GM13977 (cell line): ENCODE data around the gene TEDC1.
A peak's percentile ranks its signal among the peaks of the same experiment; 100 is the strongest.

Experiments
- DNase-seq: peaks from one replicate; pipeline ENCODE4 v3.0.0; 2012; ENCODE audit warnings: low spot score
- in situ Hi-C: fragments of 300-500 bp; cut with MboI; formaldehyde crosslinking; loops from one replicate; pipeline ENCODE4 v1.12.0; 2022; ENCODE audit warnings: low sequenced_read_pairs, low pct_unique_long_range_greater_than_20kb, mixed read lengths, inconsistent platforms; ENCODE audit not compliant: unreplicated experiment
- TF ChIP-seq, protein P1 (sequence below): IDR thresholded peaks from 2 replicates; pipeline ENCODE4 v1.5.1; 2012; ENCODE audit warnings: mild to moderate bottlenecking, control low read depth; ENCODE audit not compliant: insufficient read depth; ENCODE audit errors: extremely low read depth, missing control alignments

Gene TEDC1

DNA sequence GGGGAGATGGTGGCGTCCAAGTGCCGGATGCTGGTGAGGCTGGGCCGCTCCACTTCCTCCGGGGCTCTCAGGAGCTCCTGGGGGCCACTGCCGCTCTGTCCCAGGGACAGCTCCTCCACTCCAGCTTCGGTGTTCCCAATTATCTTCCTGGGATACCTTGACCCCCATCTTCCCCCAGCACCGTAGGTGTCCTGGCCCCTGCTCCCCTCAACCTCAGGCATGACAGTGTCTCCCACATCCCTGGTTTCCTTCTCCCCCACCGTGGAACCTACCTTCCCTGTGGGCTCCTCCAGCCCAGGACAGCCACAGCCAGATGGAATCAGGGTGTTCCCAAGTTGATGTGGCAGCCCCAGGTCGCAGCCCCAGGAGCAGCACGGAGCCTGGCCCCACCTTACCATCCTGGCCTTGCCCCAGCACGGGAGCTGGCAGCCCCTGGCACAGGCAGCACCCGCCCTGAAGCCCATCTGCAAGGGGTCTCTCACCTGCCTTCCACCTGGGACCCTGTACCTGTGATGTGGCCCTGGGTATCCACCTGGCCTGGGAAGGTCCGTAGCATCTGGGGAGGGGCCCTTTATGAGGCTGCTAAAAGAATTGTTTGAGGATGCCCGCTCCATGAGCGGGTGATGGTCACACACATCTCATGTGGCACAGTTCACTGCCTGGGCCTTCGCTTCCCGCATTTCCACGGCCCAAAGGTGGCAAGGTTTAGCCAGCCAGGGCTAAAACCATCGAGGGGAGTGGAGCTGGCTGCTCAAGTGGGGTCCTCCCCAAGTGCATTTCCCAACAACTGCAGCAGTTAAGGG lies 39.4 kb downstream of the TEDC1 start:
- no peak for DNase-seq
- in situ Hi-C loops: no loop called here

DNA sequence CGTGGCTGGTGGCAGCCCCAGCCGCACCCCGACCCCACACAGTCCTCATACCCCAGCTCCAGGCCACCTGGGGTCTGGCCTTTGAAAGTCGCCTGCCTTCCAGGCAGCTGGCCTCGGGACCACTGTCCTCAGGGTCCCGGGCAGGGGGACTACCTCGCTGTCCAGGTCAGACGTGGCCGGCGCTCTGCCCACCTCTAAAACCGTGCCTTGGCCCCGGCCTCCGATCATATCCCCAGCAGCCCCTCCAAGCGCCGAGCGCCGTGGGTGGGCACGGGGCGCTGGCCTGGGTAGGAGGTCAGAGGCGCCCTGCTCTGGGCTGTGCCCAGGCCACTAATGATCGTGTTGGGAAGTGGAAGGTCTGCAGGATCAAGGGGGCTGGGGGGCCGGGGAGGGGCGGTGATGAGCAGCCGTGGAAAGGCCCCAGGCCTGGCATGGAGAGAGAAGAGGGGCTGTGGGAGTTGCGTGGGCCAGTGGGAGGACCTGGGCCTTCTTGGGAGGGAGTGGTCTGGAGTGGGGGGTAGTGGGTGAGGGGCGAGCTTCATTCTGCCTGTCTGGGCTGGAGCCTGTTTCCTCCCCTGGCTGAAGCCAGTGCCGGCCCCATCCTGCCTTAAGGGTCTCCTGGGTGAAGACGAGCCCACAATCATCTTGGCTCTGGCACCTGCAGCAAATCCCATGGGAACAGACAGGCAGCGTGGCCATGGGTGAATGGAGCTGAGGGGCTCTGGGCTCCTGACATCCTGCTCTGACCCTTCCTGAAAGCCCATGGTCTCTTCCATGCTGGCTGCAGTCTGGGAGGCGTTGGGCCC lies 40.2 kb downstream of the TEDC1 start:
- TF ChIP-seq, protein P1, sequence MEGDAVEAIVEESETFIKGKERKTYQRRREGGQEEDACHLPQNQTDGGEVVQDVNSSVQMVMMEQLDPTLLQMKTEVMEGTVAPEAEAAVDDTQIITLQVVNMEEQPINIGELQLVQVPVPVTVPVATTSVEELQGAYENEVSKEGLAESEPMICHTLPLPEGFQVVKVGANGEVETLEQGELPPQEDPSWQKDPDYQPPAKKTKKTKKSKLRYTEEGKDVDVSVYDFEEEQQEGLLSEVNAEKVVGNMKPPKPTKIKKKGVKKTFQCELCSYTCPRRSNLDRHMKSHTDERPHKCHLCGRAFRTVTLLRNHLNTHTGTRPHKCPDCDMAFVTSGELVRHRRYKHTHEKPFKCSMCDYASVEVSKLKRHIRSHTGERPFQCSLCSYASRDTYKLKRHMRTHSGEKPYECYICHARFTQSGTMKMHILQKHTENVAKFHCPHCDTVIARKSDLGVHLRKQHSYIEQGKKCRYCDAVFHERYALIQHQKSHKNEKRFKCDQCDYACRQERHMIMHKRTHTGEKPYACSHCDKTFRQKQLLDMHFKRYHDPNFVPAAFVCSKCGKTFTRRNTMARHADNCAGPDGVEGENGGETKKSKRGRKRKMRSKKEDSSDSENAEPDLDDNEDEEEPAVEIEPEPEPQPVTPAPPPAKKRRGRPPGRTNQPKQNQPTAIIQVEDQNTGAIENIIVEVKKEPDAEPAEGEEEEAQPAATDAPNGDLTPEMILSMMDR: no peak
- no peak for DNase-seq
- in situ Hi-C loops: no loop called here

More for the DNA sequence above, 39.4 kb downstream of the TEDC1 start:
- TF ChIP-seq, protein P1: no peak

DNA sequence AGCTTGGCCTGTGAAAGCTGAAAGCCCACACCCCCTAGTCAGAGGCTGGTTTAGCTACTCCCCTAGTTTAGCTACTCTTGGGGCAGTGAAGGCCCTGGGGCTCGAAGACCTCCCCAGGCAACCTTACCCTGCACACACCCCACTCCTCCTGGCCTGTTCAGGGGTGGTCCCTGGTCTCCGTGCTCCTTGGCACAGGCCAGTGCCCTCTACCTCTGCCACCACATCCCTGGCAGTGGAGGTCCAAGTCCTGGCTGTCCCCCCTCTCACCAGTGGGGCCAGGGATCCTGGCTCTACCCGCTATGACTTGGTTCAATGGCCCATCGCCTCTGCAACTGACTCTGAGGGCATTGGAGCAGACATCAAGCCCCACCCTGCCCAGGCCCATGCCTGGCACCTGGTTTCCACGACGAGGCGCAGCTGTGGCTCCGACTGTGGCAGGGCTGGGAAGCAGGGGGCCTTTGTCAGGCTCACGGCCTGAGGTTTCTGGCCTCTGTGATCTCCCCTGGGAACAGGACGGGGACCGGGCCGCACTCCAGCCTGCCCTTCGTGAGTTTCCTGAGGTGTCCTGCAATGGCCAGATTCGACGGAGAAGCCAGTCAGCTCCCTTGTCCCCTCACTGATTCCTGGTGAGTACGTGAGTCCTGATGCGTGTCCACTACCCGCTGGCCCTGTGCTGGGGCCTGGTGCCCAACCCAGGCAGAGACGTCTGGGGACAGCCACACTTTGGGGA lies 41.0 kb downstream of the TEDC1 start:
- in situ Hi-C loops: no loop called here

DNA sequence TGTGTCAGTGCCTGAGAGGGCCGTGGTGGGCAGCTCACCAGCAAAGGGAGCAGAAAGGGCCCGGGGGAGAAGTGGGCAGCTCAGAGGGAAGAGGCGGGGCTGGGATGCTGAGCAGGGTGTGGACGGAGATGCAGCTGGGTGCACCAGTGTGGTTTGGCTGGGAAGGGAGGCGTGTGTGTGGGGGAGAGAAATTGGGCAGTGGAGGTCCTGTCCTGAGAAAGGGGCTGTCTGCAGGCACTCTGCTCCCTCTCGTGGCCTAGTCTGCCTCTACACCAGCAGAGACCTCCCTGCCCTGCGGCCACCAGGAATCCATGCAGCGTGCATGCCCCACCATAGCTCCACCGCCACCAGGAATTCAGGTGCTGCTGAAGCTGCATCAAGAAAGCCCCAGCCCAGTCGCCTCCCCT lies 41.7 kb downstream of the TEDC1 start:
- peak; percentile 83 for DNase-seq
- in situ Hi-C loops: no loop called here
- TF ChIP-seq, protein P1: peak; percentile 61

More for the DNA sequence above, 41.0 kb downstream of the TEDC1 start:
- TF ChIP-seq, protein P1: no peak
- DNase-seq: no peak

DNA sequence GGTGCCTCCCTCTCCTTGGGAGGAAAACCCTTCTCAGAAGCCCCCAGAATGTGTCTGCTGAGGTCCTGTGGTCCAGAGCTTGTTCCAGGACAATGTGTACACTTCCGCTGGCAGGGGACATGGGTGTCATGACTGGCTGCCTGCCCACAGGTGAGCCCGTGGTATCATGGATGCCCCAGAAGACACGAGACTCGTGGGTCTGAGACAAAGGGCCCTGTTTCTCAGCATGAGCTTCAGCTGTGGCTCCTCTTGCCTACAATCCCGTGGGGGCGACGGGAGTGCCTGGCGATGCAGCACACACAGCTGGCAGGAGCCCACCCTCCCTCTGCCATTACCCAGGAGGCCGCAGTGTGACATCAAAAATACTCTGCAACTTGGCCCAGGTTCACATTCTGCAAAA lies 42.3 kb downstream of the TEDC1 start:
- no peak for DNase-seq
- TF ChIP-seq, protein P1: no peak
- in situ Hi-C loops: no loop called here

DNA sequence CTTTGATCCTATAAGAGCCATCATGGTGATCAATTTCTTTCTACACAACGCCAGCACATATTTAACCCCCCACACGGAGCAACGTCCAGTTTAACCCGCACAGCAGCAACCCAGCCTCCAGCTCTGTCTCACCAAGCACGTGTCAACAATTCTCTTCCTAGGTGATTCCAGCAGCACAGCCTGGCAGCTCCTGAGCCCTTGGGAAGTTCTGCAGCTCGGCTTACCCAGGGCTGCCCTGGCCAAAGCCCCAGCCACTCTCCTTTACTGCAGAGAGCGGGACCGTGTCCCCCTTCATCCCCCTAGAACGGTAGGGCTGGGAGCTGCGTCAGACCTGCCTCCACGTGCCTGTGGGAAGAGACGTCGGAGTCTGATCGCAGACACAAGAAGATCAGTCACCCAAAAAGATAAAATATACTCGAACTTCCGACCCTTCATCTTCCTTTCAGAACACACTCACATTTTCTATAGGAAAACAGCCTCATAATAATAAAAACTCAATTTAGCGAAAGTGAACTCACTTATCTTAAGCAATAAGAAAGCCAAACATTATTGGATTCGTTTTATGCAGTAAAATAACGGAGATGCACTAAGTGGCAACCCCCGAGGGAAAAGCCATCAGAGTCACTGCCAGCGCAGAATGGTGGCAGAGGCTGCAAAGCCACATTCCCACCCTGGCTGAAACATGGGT lies 42.9 kb downstream of the TEDC1 start:
- no peak for DNase-seq
- in situ Hi-C loops: no loop called here
- TF ChIP-seq, protein P1: no peak
